Endothelial cell of umbilical vein (primary cell): ENCODE measurements around the gene PTCD3. TPM values are rescaled to one million over a fixed set of nuclear protein-coding genes. Genes with fewer than 3 reads are reported as not detected.

ENCODE experiments used
- BruUV-seq: library from RNA; stranded (reverse); fragments of 400-500 nt; replicated peaks from 2 replicates; lab custom pipeline; 2021; lab: Mats Ljungman, UMichigan
- CTCF ChIA-PET: fragments of 300-600, 350-600 bp; sonication (Branson Sonifier 250); formaldehyde crosslinking; loops from one replicate; lab custom pipeline; 2021; ENCODE audit warnings: antibody characterized with exemption, inconsistent platforms; lab: Charles Lee
- POLR2A ChIA-PET: fragments of 300-600, 350-600 bp; sonication (Branson Sonifier 250); formaldehyde crosslinking; loops from one replicate; lab custom pipeline; 2021; ENCODE audit warnings: antibody characterized with exemption, inconsistent platforms; lab: Charles Lee
- DNase-seq: peaks from one replicate; pipeline ENCODE4 v3.0.0-alpha.2; 2011; ENCODE audit warnings: low read depth, low spot score
- FAIRE-seq: peaks from 2 replicates; lab custom pipeline; 2011; peaks lifted over from hg19 to GRCh38; lab: Jason Lieb, UNC
- H2AFZ ChIP-seq: 2 replicates; pipeline ENCODE4 v1.6.0; 2012; ENCODE audit warnings: low read depth, low read length, control low read depth, inconsistent platforms
- H3K27ac ChIP-seq: 2 replicates; pipeline ENCODE4 v1.5.1; 2011; ENCODE audit warnings: low read depth, mild to moderate bottlenecking, control low read depth, low read length, moderate library complexity; ENCODE audit not compliant: insufficient read depth
- H3K27me3 ChIP-seq, 2 experiments: 2 replicates each; pipeline versions ENCODE4 v1.6.0 to v1.6.1; 2011; ENCODE audit warnings: low read length in 2 of 2, mixed read lengths in 1 of 2; ENCODE audit not compliant: control insufficient read depth in 2 of 2, insufficient read depth in 2 of 2
- H3K36me3 ChIP-seq, 2 experiments: 2 replicates in 1 of 2; 3 replicates in 1 of 2; pipeline ENCODE4 v1.5.1; 2011; ENCODE audit warnings: low read length in 2 of 2, mild to moderate bottlenecking in 1 of 2, moderate library complexity in 1 of 2; ENCODE audit not compliant: control insufficient read depth in 2 of 2, insufficient read depth in 2 of 2; ENCODE audit errors: extremely low read depth in 1 of 2
- H3K4me1 ChIP-seq: 3 replicates; pipeline ENCODE4 v1.5.1; 2011; ENCODE audit warnings: mild to moderate bottlenecking, low read length; ENCODE audit not compliant: control insufficient read depth, insufficient read depth; ENCODE audit errors: extremely low read depth
- H3K4me2 ChIP-seq: 2 replicates; pipeline ENCODE4 v1.6.1; 2011; ENCODE audit warnings: low read length, control low read depth, mixed read lengths; ENCODE audit not compliant: insufficient read depth
- H3K4me3 ChIP-seq, 3 experiments: fragments of 200-600 bp in 1 of 3; sonication (generic), shearing (Covaris generic) in 1 of 3; replicated peaks in 1 of 3; 2 replicates each; pipeline ENCODE4 v1.5.1; 2011 to 2016; ENCODE audit warnings: control low read depth in 3 of 3, low read length in 3 of 3, mild to moderate bottlenecking in 2 of 3, inconsistent platforms in 1 of 3, low read depth in 1 of 3, moderate library complexity in 1 of 3; ENCODE audit not compliant: insufficient read depth in 1 of 3
- H3K79me2 ChIP-seq: 2 replicates; pipeline ENCODE4 v1.6.0; 2012; ENCODE audit warnings: low read length, inconsistent platforms; ENCODE audit not compliant: control insufficient read depth, insufficient read depth
- H3K9ac ChIP-seq: replicated peaks from 2 replicates; pipeline ENCODE3; 2011; ENCODE audit warnings: low read length, control low read depth; ENCODE audit not compliant: insufficient read depth; ENCODE audit errors: extremely low read depth
- H3K9me1 ChIP-seq: replicated peaks from 3 replicates; pipeline ENCODE4 v1.6.0; 2011; ENCODE audit warnings: mild to moderate bottlenecking, low read length; ENCODE audit not compliant: control insufficient read depth, insufficient read depth; ENCODE audit errors: extremely low read depth
- H3K9me3 ChIP-seq: replicated peaks from 2 replicates; pipeline ENCODE4 v1.5.1; 2012; ENCODE audit warnings: low read length, inconsistent platforms; ENCODE audit not compliant: control insufficient read depth, insufficient read depth
- H4K20me1 ChIP-seq: replicated peaks from 2 replicates; pipeline ENCODE3; 2011; ENCODE audit warnings: mild to moderate bottlenecking, low read length; ENCODE audit not compliant: control insufficient read depth, insufficient read depth; ENCODE audit errors: extremely low read depth
- EZH2 ChIP-seq: IDR thresholded peaks from 2 replicates; pipeline ENCODE4 v1.6.1; 2012; ENCODE audit warnings: borderline replicate concordance, low read depth, mild to moderate bottlenecking, moderate library complexity, low read length, inconsistent platforms; ENCODE audit not compliant: severe bottlenecking
- FOS ChIP-seq: IDR thresholded peaks from 2 replicates; pipeline ENCODE4 v1.6.1; 2011; ENCODE audit warnings: mild to moderate bottlenecking, low read length, moderate library complexity, borderline replicate concordance; ENCODE audit not compliant: insufficient read depth
- GATA2 ChIP-seq: IDR thresholded peaks from 2 replicates; pipeline ENCODE4 v1.7.0; 2011; ENCODE audit warnings: low read depth, mild to moderate bottlenecking, moderate library complexity, mixed read lengths, low read length; ENCODE audit not compliant: insufficient read length, insufficient read depth
- JUN ChIP-seq: IDR thresholded peaks from 2 replicates; pipeline ENCODE4 v1.6.1; 2011; ENCODE audit warnings: borderline replicate concordance, low read depth; ENCODE audit not compliant: insufficient read length, insufficient read depth
- MYC ChIP-seq: IDR thresholded peaks from one replicate; pipeline ENCODE4 v1.6.1; 2011; ENCODE audit warnings: mild to moderate bottlenecking, low read depth, low read length
- POLR2A ChIP-seq: IDR thresholded peaks from 2 replicates; pipeline ENCODE4 v1.6.1; 2012; ENCODE audit warnings: low read depth, mild to moderate bottlenecking, control low read depth, low read length
- POLR2AphosphoS5 ChIP-seq: IDR thresholded peaks from 2 replicates; pipeline ENCODE4 v1.6.1; 2012; ENCODE audit warnings: low read depth, mild to moderate bottlenecking, control low read depth, low read length, moderate library complexity; ENCODE audit not compliant: insufficient read depth
- dilution Hi-C: fragments of 300-500 bp; cut with MboI; formaldehyde crosslinking; loops from one replicate; pipeline ENCODE4 v1.15.0; 2019; ENCODE audit warnings: low sequenced_read_pairs; ENCODE audit not compliant: extremely low pct_ligation_motif_present
- intact Hi-C: fragments of 100-400 bp; cut with micrococcal nuclease; formaldehyde crosslinking; loops from one replicate; pipeline ENCODE4 v1.10.0; 2022
- polyA plus RNA-seq, 4 experiments: library from polyadenylated mRNA; depleted of rRNA in 3 of 4; stranded (reverse) in 3 of 4; unstranded in 1 of 4; fragments of >200 nt; gene quantifications; 2 replicates each; pipeline versions ENCODE4 v1.2.1 to v1.2.3, GENCODE V29; 2011 to 2012; ENCODE audit warnings: missing spikeins in 1 of 4
- total RNA-seq: library from RNA; stranded (reverse); gene quantifications from 2 replicates; pipeline ENCODE4 v1.2.3, GENCODE V29; 2021
- TF ChIP-seq, protein P1 (sequence below): IDR thresholded peaks from 2 replicates; pipeline ENCODE4 v1.6.1; 2011; ENCODE audit not compliant: insufficient read depth, insufficient read length
- TF ChIP-seq, protein P2 (sequence below), 2 donors: IDR thresholded peaks; 1 replicate in 1 of 2; 2 replicates in 1 of 2; pipeline ENCODE4 v1.5.1; 2011; ENCODE audit warnings: low read length in 2 of 2, mild to moderate bottlenecking in 2 of 2, moderate library complexity in 2 of 2, control low read depth in 1 of 2, inconsistent platforms in 1 of 2, low read depth in 1 of 2; ENCODE audit not compliant: insufficient read depth in 1 of 2; ENCODE audit errors: extremely low read depth in 1 of 2

Gene PTCD3
- total and polyA plus RNA-seq, 2 donors (not counting 3 experiments of a cell fraction or from before 2014, with no cell fraction given): 30.4 to 96.0 TPM

DNA sequence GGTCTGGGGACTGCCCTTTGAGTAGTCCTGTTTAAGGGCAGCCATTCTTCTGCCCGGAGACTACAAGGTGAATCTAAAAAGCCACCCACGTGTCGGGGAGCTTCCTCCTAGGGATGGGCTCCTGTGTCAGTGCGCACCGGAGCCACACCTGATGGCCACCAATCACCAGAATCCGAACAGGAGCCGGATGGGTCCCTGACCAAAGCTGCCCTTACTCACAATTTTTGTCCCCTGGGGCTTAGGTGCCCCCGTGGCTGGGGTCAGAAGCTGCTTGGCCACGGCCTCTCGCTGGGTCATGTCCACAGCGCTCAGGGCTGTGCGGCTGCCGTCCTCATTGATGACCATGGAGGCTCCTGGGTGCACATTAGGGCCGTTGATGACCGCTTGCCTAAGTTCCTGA lies 31.2 kb upstream of the PTCD3 start:
- DNase-seq (no peak), FAIRE-seq (no peak)
- no peak overlapping the region for H2AFZ ChIP-seq
- no peak overlapping the region for H3K9ac ChIP-seq
- dilution Hi-C loops: no loop called here
- peaks cover 16% of the 10 kb centered on the region for H3K4me1 ChIP-seq
- intact Hi-C loops: no loop called here
- no peak overlapping the region for H3K4me3 ChIP-seq
- peaks cover 16 to 18% of the 10 kb centered on the region in 2 experiments for H3K36me3 ChIP-seq
- BruUV-seq: no TSS peak
- CTCF ChIA-PET: interaction anchor here (7.5 to 12.4 kb wide), 2 partner anchors 187 to 245 kb away, joined by 78 to 541 read pairs; partner anchors contain the start of gene ST3GAL5
- no peaks in the 10 kb centered on the region for H3K9me1 ChIP-seq
- no peak overlapping the region for H3K27ac ChIP-seq
- no peaks in the 10 kb centered on the region for H4K20me1 ChIP-seq
- no peaks in the 10 kb centered on the region for H3K9me3 ChIP-seq
- H3K27me3 ChIP-seq: no peaks in the 10 kb centered on the region
- POLR2A ChIA-PET: no interaction called here
- H3K79me2 ChIP-seq: no peaks in the 10 kb centered on the region
- TF ChIP-seq POLR2A: no peak
- no peak for TF ChIP-seq FOS
- TF ChIP-seq MYC: no peak
- TF ChIP-seq JUN: no peak
- TF ChIP-seq POLR2AphosphoS5: no peak
- no peak for TF ChIP-seq EZH2
- TF ChIP-seq, protein P1, sequence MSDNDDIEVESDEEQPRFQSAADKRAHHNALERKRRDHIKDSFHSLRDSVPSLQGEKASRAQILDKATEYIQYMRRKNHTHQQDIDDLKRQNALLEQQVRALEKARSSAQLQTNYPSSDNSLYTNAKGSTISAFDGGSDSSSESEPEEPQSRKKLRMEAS: no peak
- TF ChIP-seq, protein P2, sequence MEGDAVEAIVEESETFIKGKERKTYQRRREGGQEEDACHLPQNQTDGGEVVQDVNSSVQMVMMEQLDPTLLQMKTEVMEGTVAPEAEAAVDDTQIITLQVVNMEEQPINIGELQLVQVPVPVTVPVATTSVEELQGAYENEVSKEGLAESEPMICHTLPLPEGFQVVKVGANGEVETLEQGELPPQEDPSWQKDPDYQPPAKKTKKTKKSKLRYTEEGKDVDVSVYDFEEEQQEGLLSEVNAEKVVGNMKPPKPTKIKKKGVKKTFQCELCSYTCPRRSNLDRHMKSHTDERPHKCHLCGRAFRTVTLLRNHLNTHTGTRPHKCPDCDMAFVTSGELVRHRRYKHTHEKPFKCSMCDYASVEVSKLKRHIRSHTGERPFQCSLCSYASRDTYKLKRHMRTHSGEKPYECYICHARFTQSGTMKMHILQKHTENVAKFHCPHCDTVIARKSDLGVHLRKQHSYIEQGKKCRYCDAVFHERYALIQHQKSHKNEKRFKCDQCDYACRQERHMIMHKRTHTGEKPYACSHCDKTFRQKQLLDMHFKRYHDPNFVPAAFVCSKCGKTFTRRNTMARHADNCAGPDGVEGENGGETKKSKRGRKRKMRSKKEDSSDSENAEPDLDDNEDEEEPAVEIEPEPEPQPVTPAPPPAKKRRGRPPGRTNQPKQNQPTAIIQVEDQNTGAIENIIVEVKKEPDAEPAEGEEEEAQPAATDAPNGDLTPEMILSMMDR (IDR thresholded peaks at IDR 0.05; ENCODE audit: extremely low read depth in 1 of 2, insufficient read depth in 1 of 2, low read depth in 1 of 2, low read length in 2 of 2): no peak
- TF ChIP-seq GATA2: no peak
- H3K4me2 ChIP-seq: no peak overlapping the region
